ENCODE data around the gene ASPHD2. TPM values are rescaled to one million over a fixed set of nuclear protein-coding genes. Genes with fewer than 3 reads are reported as not detected.

Gene ASPHD2
- total and polyA plus RNA-seq, 2 of the 13 experiments (the other 11 are each of a cell fraction or from before 2014, with no cell fraction given) = 0.04 TPM

GRCh38 chr22:26479792-26480610, 50.9 kb downstream of the ASPHD2 start (continued):
- TF ChIP-seq, protein P1, sequence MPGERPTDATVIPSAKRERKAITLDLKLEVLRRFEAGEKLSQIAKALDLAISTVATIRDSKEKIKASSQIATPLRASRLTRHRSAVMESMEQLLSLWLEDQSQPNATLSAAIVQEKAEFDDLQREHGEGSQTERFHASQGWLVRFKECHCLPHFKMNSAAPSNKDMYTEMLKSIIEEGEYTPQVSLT (CRISPR knock-in tag; IDR thresholded peaks at IDR 0.05; ENCODE audit: borderline replicate concordance, low read depth) = no peak
- TF ChIP-seq SMYD3 (CRISPR knock-in tag; IDR thresholded peaks at IDR 0.05) (no peak), ZNF790 (CRISPR knock-in tag; IDR thresholded peaks at IDR 0.05; ENCODE audit: borderline replicate concordance) (no peak), ZNF543 (CRISPR knock-in tag; IDR thresholded peaks at IDR 0.05) (no peak), NFE2L2 (IDR thresholded peaks at IDR 0.05; ENCODE audit: low read length) (no peak), SP140L (CRISPR knock-in tag; IDR thresholded peaks at IDR 0.05; ENCODE audit: borderline replicate concordance) (no peak), ZNF609 (CRISPR knock-in tag; IDR thresholded peaks at IDR 0.05; ENCODE audit: borderline replicate concordance) (no peak), ZNF747 (CRISPR knock-in tag; IDR thresholded peaks at IDR 0.05; ENCODE audit: borderline replicate concordance) (no peak), ZNF496 (CRISPR knock-in tag; IDR thresholded peaks at IDR 0.05; ENCODE audit: insufficient replicate concordance) (no peak), GTF3A (CRISPR knock-in tag; conservative IDR thresholded peaks at IDR 0.05) (no peak), TEAD3 (CRISPR knock-in tag; optimal IDR thresholded peaks at IDR 0.05; ENCODE audit: borderline replicate concordance) (peak; percentile 27), FOXM1 (CRISPR knock-in tag; IDR thresholded peaks at IDR 0.05) (no peak), KLF16 (CRISPR knock-in tag; IDR thresholded peaks at IDR 0.05) (no peak), ZNF549 (CRISPR knock-in tag; IDR thresholded peaks at IDR 0.05) (0 out of 2 replicates have a peak, but pooled peaks have one; percentile 14), RFX3 (CRISPR knock-in tag; IDR thresholded peaks at IDR 0.05) (no peak), ZNF446 (CRISPR knock-in tag; IDR thresholded peaks at IDR 0.05) (no peak), MTA1 (CRISPR knock-in tag; IDR thresholded peaks at IDR 0.05; ENCODE audit: borderline replicate concordance) (no peak), JUNB (CRISPR knock-in tag; IDR thresholded peaks at IDR 0.05; ENCODE audit: borderline replicate concordance) (no peak), CENPT (CRISPR knock-in tag; IDR thresholded peaks at IDR 0.05; ENCODE audit: low read depth) (no peak), WIZ (CRISPR knock-in tag; IDR thresholded peaks at IDR 0.05) (no peak), FOXA1 (IDR thresholded peaks at IDR 0.05) (no peak), FOXA1 (CRISPR knock-in tag; IDR thresholded peaks at IDR 0.05) (peak; percentile 55)
- TF ChIP-seq, protein P2, sequence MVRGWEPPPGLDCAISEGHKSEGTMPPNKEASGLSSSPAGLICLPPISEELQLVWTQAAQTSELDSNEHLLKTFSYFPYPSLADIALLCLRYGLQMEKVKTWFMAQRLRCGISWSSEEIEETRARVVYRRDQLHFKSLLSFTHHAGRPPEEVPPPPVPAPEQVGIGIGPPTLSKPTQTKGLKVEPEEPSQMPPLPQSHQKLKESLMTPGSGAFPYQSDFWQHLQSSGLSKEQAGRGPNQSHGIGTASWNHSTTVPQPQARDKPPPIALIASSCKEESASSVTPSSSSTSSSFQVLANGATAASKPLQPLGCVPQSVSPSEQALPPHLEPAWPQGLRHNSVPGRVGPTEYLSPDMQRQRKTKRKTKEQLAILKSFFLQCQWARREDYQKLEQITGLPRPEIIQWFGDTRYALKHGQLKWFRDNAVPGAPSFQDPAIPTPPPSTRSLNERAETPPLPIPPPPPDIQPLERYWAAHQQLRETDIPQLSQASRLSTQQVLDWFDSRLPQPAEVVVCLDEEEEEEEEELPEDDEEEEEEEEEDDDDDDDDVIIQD (CRISPR knock-in tag; IDR thresholded peaks at IDR 0.05; ENCODE audit: low read depth) = no peak
- TF ChIP-seq, protein P3, sequence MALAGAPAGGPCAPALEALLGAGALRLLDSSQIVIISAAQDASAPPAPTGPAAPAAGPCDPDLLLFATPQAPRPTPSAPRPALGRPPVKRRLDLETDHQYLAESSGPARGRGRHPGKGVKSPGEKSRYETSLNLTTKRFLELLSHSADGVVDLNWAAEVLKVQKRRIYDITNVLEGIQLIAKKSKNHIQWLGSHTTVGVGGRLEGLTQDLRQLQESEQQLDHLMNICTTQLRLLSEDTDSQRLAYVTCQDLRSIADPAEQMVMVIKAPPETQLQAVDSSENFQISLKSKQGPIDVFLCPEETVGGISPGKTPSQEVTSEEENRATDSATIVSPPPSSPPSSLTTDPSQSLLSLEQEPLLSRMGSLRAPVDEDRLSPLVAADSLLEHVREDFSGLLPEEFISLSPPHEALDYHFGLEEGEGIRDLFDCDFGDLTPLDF (CRISPR knock-in tag; IDR thresholded peaks at IDR 0.05) = no peak

Measured in HepG2 (cell line).